Right cardiac atrium (tissue), 5 donors: ENCODE results near the gene CLCN7. TPM values are rescaled to one million over a fixed set of nuclear protein-coding genes. Genes with fewer than 3 reads are reported as not detected.
A peak's percentile ranks its signal among the peaks of the same experiment; 100 is the strongest.

ENCODE experiments used
- ATAC-seq, 2 donors: fragments of 200-7000 bp; cut with Tn5 transposase; one replicate each; pipeline versions ENCODE4 v1.8.0 to v1.9.1; 2020; ENCODE audit warnings: moderate library complexity in 2 of 2, mild to moderate bottlenecking in 1 of 2
- DNase-seq, 3 donors: peaks; one replicate each; pipeline ENCODE4 v3.0.0-alpha.2; 2020
- H3K27ac ChIP-seq: one replicate; pipeline ENCODE4 v1.5.1; 2013; ENCODE audit warnings: mild to moderate bottlenecking, low read length, control low read depth, moderate library complexity
- H3K27me3 ChIP-seq: one replicate; pipeline ENCODE4 v1.6.1; 2013; ENCODE audit not compliant: control insufficient read depth, insufficient read depth
- H3K4me1 ChIP-seq: one replicate; pipeline ENCODE4 v1.6.1; 2013; ENCODE audit warnings: low read length; ENCODE audit not compliant: control insufficient read depth, insufficient read depth
- H3K4me3 ChIP-seq: one replicate; pipeline ENCODE4 v1.5.1; 2013; ENCODE audit warnings: low read length, control low read depth
- H3K9me3 ChIP-seq: one replicate; pipeline ENCODE4 v1.6.1; 2013; ENCODE audit warnings: low read length; ENCODE audit not compliant: control insufficient read depth
- WGBS: extraction: QIAGEN DNeasy Blood & Tissue Kit; methylation state at CpG from one replicate; pipeline ENCODE4 v1.1.7; 2013; 5-methylcytosine and 5-hydroxymethylcytosine counted together
- intact Hi-C, 4 donors: fragments of 100-400 bp; cut with DNase I; formaldehyde crosslinking; loops; one replicate each; pipeline versions ENCODE4 v1.11.0 to v1.14.0; 2022 to 2023
- polyA plus RNA-seq: library from polyadenylated mRNA; stranded (reverse); fragments of 200-250 nt; gene quantifications from one replicate; pipeline ENCODE4 v1.2.3, GENCODE V29; 2013
- total RNA-seq, 4 donors: library from RNA; stranded (reverse); fragmentation: NEBNext Ultra II Directional; extraction: Animal tissue kit (Norgen Biotek cat#: 25700); gene quantifications; one replicate each; pipeline ENCODE4 v1.2.1, GENCODE V29; 2021
- donor health status: healthy with polysubstance abuse.
- donor health status: DM: no; HTN: yes; CAD: no.
- donor health status: DM: no; HTN: no; CAD: no.
- donor health status: DM: no; HTN: yes; CAD: no; lungs with severe emphysema.
- donor health status: DM: yes; HTN: yes; CAD: no.

Gene CLCN7
- total and polyA plus RNA-seq, 5 donors = 32.9 to 54.8 (median 47.7) TPM

- WGBS = 93% methylated on average over 44 of the region's 44 CpGs
- DNase-seq = peak in 2 of 3 donors; percentile 41 to 48
These were observed 25.8 kb upstream of the CLCN7 start for GRCh38 chr16:1500465-1501150.

GRCh38 chr16:1499756-1500464 lies 25.1 kb upstream of the CLCN7 start:
- Histone ChIP-seq H3K27me3 (no peaks in the 10 kb centered on the region), H3K9me3 (no peaks in the 10 kb centered on the region), H3K4me1 (no peaks in the 10 kb centered on the region), H3K4me3 (no peak overlapping the region), H3K27ac (no peak overlapping the region)
- ATAC-seq (no peak), DNase-seq (peak in 2 of 3 donors; percentile 35 to 59)
- 92% methylated on average over 36 of the region's 36 CpGs for WGBS
- intact Hi-C loops = loop anchor here in 1 of 4 donors (10.0 kb wide), 1 partner anchor 65 kb away; no protein-coding TSS in a partner anchor

More at GRCh38 chr16:1500465-1501150, 25.8 kb upstream of the CLCN7 start:
- Histone ChIP-seq H3K9me3 (no peaks in the 10 kb centered on the region), H3K4me3 (no peak overlapping the region), H3K27me3 (no peaks in the 10 kb centered on the region), H3K27ac (no peak overlapping the region), H3K4me1 (no peaks in the 10 kb centered on the region)
- intact Hi-C loops = no loop called here
- ATAC-seq = no peak

GRCh38 chr16:1498899-1499676 lies 24.3 kb upstream of the CLCN7 start:
- ATAC-seq (no peak), DNase-seq (peak in 2 of 3 donors; percentile 27 to 51)
- intact Hi-C loops = loop anchor here in 1 of 4 donors (10.0 kb wide), 1 partner anchor 66 kb away; no protein-coding TSS in a partner anchor
- no peaks in the 10 kb centered on the region for H3K27me3 ChIP-seq
- peaks cover 4% of the 10 kb centered on the region for H3K4me1 ChIP-seq
- 91% methylated on average over 35 of the region's 35 CpGs for WGBS
- H3K9me3 ChIP-seq = no peaks in the 10 kb centered on the region
- H3K4me3 ChIP-seq = no peak overlapping the region
- no peak overlapping the region for H3K27ac ChIP-seq

- intact Hi-C loops = loop anchor here in 1 of 4 donors (10.0 kb wide), 1 partner anchor 68 kb away; no protein-coding TSS in a partner anchor
- H3K9me3 ChIP-seq = no peaks in the 10 kb centered on the region
- no peak overlapping the region for H3K27ac ChIP-seq
- DNase-seq = peak in 2 of 3 donors; percentile 36 to 48
- H3K4me1 ChIP-seq = peaks cover 4% of the 10 kb centered on the region
- no peak for ATAC-seq
- H3K27me3 ChIP-seq = no peaks in the 10 kb centered on the region
- no peak overlapping the region for H3K4me3 ChIP-seq
- 93% methylated on average over 21 of the region's 21 CpGs for WGBS
These were observed 22.3 kb upstream of the CLCN7 start for GRCh38 chr16:1497014-1497598.

GRCh38 chr16:1496464-1496863 lies 21.6 kb upstream of the CLCN7 start:
- DNase-seq (peak in 2 of 3 donors; percentile 27 to 44), ATAC-seq (no peak)
- no peaks in the 10 kb centered on the region for H3K9me3 ChIP-seq
- H3K4me1 ChIP-seq = peaks cover 4% of the 10 kb centered on the region
- WGBS = 93% methylated on average over 25 of the region's 25 CpGs
- H3K27ac ChIP-seq = no peak overlapping the region
- no peaks in the 10 kb centered on the region for H3K27me3 ChIP-seq
- intact Hi-C loops = loop anchor here in 1 of 4 donors (10.0 kb wide), 1 partner anchor 68 kb away; no protein-coding TSS in a partner anchor
- H3K4me3 ChIP-seq = no peak overlapping the region

- Histone ChIP-seq H3K4me3 (no peak overlapping the region), H3K9me3 (no peaks in the 10 kb centered on the region), H3K27ac (no peak overlapping the region), H3K27me3 (no peaks in the 10 kb centered on the region), H3K4me1 (peaks cover 4% of the 10 kb centered on the region)
- WGBS = 93% methylated on average over 25 of the region's 25 CpGs
- intact Hi-C loops = loop anchor here in 1 of 4 donors (10.0 kb wide), 1 partner anchor 69 kb away; no protein-coding TSS in a partner anchor
- DNase-seq (peak in 2 of 3 donors; percentile 49 to 52), ATAC-seq (no peak)
These were observed 21.0 kb upstream of the CLCN7 start for GRCh38 chr16:1495889-1496262.

DNA sequence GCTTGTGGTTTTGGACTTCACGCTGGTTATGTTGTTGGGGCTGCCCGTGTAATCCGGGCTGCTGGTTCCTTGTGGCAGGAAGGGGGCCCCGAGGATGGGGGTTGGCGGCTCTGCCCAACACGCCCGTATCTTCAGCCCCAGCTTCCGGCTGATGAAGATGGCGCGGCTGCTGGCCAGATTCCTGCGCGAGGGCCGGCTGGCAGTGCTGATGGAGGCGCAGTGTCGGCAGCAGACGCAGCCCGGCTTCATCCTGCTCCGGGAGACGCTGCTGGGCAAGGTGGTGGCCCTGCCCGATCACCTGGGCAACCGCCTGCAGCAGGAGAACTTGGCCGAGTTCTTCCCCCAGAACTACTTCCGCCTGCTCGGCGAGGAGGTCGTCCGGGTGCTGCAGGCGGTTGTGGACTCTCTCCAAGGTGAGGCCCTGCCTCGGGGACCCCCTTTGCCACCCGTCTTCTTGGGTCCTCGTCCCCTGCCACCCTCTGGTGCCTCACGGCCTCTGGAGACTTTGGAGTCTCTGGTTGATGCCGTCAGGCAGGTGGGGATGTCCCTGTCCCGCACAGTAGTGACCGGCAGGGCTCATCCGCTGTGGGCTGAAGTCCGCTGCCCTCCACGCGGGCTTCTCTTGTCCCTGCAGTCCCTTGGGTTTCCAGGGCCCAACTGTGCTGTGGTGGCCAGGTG lies 20.5 kb upstream of the CLCN7 start:
- Histone ChIP-seq H3K27me3 (no peaks in the 10 kb centered on the region), H3K9me3 (no peaks in the 10 kb centered on the region), H3K4me1 (peaks cover 4% of the 10 kb centered on the region), H3K27ac (no peak overlapping the region), H3K4me3 (no peak overlapping the region)
- intact Hi-C loops = loop anchor here in 1 of 4 donors (10.0 kb wide), 1 partner anchor 69 kb away; no protein-coding TSS in a partner anchor
- no peak for ATAC-seq
- 83% methylated on average over 39 of the region's 39 CpGs for WGBS
- peak in 2 of 3 donors; percentile 49 to 56 for DNase-seq

GRCh38 chr16:1494711-1495110 lies 19.9 kb upstream of the CLCN7 start:
- WGBS = 42% methylated on average over 13 of the region's 13 CpGs
- DNase-seq (peak; percentile 60 to 81 (median 80)), ATAC-seq (peak; percentile 38 to 40)
- Histone ChIP-seq H3K4me3 (no peak overlapping the region), H3K4me1 (peaks cover 4% of the 10 kb centered on the region), H3K9me3 (no peaks in the 10 kb centered on the region), H3K27ac (peak overlapping the region; percentile 22), H3K27me3 (no peaks in the 10 kb centered on the region)
- intact Hi-C loops = loop anchor here in 1 of 4 donors (5.0 to 10.0 kb wide), 2 partner anchors 70 to 123 kb away; no protein-coding TSS in a partner anchor

GRCh38 chr16:1494129-1494640 lies 19.4 kb upstream of the CLCN7 start:
- WGBS = 16% methylated on average over 25 of the region's 25 CpGs
- Histone ChIP-seq H3K4me3 (peak overlapping the region; percentile 86), H3K9me3 (no peaks in the 10 kb centered on the region), H3K27ac (peak overlapping the region; percentile 22), H3K27me3 (no peaks in the 10 kb centered on the region), H3K4me1 (peaks cover 4% of the 10 kb centered on the region)
- intact Hi-C loops = loop anchor here in 1 of 4 donors (5.0 to 10.0 kb wide), 2 partner anchors 71 to 123 kb away; no protein-coding TSS in a partner anchor
- DNase-seq (peak; percentile 76 to 90 (median 89)), ATAC-seq (peak; percentile 75 to 76)
